GM20000 (cell line): Measurements from ENCODE around the gene APBA1.

Experiments used
- DNase-seq: peaks from one replicate; pipeline ENCODE4 v3.0.0; 2012; ENCODE audit warnings: low spot score
- CTCF ChIP-seq: IDR thresholded peaks from 2 replicates; pipeline ENCODE4 v1.5.1; 2012; ENCODE audit warnings: mild to moderate bottlenecking, control low read depth; ENCODE audit errors: extremely low read depth, missing control alignments

APBA1 gene

GRCh38 chr9:69428017-69428785, 244.0 kb downstream of the APBA1 start:
- TF ChIP-seq CTCF: no peak
- DNase-seq: no peak

- no peak for TF ChIP-seq CTCF
Observed at GRCh38 chr9:69427286-69427685, 244.9 kb downstream of the APBA1 start.

GRCh38 chr9:69425136-69425801, 246.9 kb downstream of the APBA1 start:
- no peak for TF ChIP-seq CTCF
- DNase-seq: no peak

More at GRCh38 chr9:69427286-69427685, 244.9 kb downstream of the APBA1 start:
- DNase-seq: no peak

- TF ChIP-seq CTCF: peak; percentile 64
Observed at GRCh38 chr9:69421908-69422801, 250.0 kb downstream of the APBA1 start.

GRCh38 chr9:69420611-69421270, 251.4 kb downstream of the APBA1 start:
- no peak for DNase-seq
- no peak for TF ChIP-seq CTCF

More at GRCh38 chr9:69421908-69422801, 250.0 kb downstream of the APBA1 start:
- peak; percentile 80 for DNase-seq

- TF ChIP-seq CTCF: peak; percentile 4
- peak; percentile 32 for DNase-seq
Observed at GRCh38 chr9:69412741-69413150, 259.4 kb downstream of the APBA1 start.
